ENCODE results near the gene ZBTB20. TPM values are rescaled to one million over a fixed set of nuclear protein-coding genes. Genes with fewer than 3 reads are reported as not detected.

ZBTB20 gene
- total and polyA plus RNA-seq, 4 donors: 0.74 to 77.1 (median 27.9) TPM

DNA sequence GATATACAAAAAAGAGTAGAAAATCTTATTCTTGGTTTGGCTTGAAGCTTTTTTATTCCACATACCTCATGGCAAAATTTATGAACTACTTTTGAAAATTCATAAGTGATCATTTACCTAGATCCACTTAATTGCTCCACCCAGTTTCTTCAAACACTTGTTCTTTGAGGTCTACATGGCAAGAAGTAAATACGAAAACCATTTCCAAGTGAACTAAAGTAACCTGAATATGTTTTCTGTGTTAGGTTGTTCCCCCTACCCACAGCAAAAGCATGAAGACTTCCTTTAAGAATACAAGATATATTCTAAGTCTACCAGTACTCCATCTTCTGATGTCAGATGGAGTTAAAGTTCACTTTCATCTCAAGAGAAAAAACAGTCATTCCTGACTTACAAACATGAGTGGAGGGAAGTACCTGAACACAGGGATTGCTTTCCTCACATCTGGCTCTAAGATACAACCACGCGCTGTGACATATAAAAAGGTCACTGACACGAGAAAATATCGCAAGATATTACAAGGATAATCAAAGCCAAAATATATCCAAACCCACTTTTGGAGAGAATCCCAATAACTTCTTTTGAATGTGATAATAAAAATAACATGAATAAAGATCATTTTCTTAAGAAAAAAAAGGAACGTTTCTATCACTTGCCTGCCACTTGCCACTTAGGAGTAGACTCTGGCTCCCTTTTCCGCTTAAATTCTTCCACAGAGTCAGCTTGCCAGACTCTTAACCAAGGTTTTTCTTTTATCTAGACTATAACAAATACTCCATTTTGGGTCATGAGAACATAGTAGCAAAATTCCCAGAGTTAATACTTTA is 428.8 kb downstream of the ZBTB20 start:
- 75 to 85% methylated on average over 7 of the region's 7 CpGs for WGBS, 2 donors

DNA sequence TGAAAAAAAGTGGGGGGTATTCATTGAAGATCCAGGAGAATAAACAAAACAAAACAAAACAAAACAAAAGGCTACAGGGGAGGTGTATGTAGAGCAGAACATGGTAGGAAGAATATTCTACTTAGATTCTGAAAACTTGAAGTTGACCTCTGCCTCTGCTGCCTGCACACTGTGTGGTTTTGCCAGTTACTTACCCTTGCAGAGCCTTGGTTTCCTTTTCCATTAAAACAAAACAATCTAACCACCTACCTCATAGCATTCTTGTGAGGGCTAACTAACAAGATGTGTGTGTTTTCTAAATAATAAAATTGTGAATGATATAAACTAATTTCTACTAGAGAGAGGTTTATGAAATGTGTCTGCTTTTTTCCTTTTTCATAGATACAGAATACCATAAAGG is 430.2 kb downstream of the ZBTB20 start:
- no peak overlapping the region for H3K4me3 ChIP-seq
- H3K36me3 ChIP-seq (ENCODE audit: control insufficient read depth in 4 of 4, insufficient read depth in 4 of 4, low read length in 4 of 4): peaks cover 0 to 3% (median 0%) of the 10 kb centered on the region in 4 donors
- TF ChIP-seq, protein P1, sequence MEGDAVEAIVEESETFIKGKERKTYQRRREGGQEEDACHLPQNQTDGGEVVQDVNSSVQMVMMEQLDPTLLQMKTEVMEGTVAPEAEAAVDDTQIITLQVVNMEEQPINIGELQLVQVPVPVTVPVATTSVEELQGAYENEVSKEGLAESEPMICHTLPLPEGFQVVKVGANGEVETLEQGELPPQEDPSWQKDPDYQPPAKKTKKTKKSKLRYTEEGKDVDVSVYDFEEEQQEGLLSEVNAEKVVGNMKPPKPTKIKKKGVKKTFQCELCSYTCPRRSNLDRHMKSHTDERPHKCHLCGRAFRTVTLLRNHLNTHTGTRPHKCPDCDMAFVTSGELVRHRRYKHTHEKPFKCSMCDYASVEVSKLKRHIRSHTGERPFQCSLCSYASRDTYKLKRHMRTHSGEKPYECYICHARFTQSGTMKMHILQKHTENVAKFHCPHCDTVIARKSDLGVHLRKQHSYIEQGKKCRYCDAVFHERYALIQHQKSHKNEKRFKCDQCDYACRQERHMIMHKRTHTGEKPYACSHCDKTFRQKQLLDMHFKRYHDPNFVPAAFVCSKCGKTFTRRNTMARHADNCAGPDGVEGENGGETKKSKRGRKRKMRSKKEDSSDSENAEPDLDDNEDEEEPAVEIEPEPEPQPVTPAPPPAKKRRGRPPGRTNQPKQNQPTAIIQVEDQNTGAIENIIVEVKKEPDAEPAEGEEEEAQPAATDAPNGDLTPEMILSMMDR (IDR thresholded peaks at IDR 0.05; ENCODE audit: control extremely low read depth, extremely low read depth): no peak
- ATAC-seq (ENCODE audit: insufficient read depth, low FRiP score): no peak
- H3K9me3 ChIP-seq (ENCODE audit: control insufficient read depth in 4 of 4, insufficient read depth in 3 of 4, low read length in 3 of 4): no peaks in the 10 kb centered on the region
- no peak overlapping the region for H3K27ac ChIP-seq (ENCODE audit: low read depth in 1 of 2, low read length in 1 of 2)
- no peak overlapping the region for H3K9ac ChIP-seq (ENCODE audit: insufficient read depth in 1 of 2, low read length in 2 of 2)
- DNase-seq: no peak
- peaks cover 0 to 11% (median 0%) of the 10 kb centered on the region in 5 donors for H3K4me1 ChIP-seq (ENCODE audit: control insufficient read depth in 5 of 5, insufficient read depth in 5 of 5, low read length in 5 of 5)
- no peaks in the 10 kb centered on the region for H3K27me3 ChIP-seq (ENCODE audit: control insufficient read depth in 3 of 3, insufficient read depth in 3 of 3, low read length in 2 of 3)

More for the DNA sequence above, 428.8 kb downstream of the ZBTB20 start:
- Histone ChIP-seq H3K27me3 (ENCODE audit: control insufficient read depth in 3 of 3, insufficient read depth in 3 of 3, low read length in 2 of 3) (no peaks in the 10 kb centered on the region), H3K4me1 (ENCODE audit: control insufficient read depth in 5 of 5, insufficient read depth in 5 of 5, low read length in 5 of 5) (peaks cover 0 to 9% (median 0%) of the 10 kb centered on the region in 5 donors), H3K4me3 (no peak overlapping the region), H3K36me3 (ENCODE audit: control insufficient read depth in 4 of 4, insufficient read depth in 4 of 4, low read length in 4 of 4) (peaks cover 0 to 3% (median 0%) of the 10 kb centered on the region in 4 donors), H3K27ac (ENCODE audit: low read depth in 1 of 2, low read length in 1 of 2) (no peak overlapping the region), H3K9me3 (ENCODE audit: control insufficient read depth in 4 of 4, insufficient read depth in 3 of 4, low read length in 3 of 4) (no peaks in the 10 kb centered on the region), H3K9ac (ENCODE audit: insufficient read depth in 1 of 2, low read length in 2 of 2) (no peak overlapping the region)
- ATAC-seq (ENCODE audit: insufficient read depth, low FRiP score) (no peak), DNase-seq (peak in 1 of 3 donors; percentile 18)
- TF ChIP-seq, protein P1 (IDR thresholded peaks at IDR 0.05; ENCODE audit: control extremely low read depth, extremely low read depth): no peak

DNA sequence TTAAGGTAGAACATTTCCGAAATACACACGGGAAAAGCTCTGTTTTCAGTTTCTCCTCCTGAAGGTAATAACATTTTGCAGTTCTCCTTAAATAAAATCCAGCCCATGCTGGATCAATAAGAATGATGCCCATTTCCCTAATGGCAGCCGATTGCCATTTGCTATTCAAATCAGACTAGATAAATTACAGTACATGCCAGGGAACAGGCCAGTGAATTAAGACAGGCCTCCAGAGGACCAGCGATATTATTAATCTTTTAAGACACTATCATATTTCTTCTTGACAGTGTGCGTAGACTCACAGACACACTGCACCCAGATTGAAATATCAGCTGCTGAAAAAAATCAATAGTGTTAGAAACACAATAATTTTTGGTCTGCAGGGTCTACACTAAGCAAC is 431.0 kb downstream of the ZBTB20 start:
- TF ChIP-seq, protein P1 (IDR thresholded peaks at IDR 0.05; ENCODE audit: control extremely low read depth, extremely low read depth): no peak
- no peak overlapping the region for H3K9ac ChIP-seq (ENCODE audit: insufficient read depth in 1 of 2, low read length in 2 of 2)
- WGBS, 2 donors: 95 to 96% methylated on average over 5 of the region's 5 CpGs
- no peak overlapping the region for H3K4me3 ChIP-seq
- peaks cover 0 to 6% (median 0%) of the 10 kb centered on the region in 4 donors for H3K36me3 ChIP-seq (ENCODE audit: control insufficient read depth in 4 of 4, insufficient read depth in 4 of 4, low read length in 4 of 4)
- H3K4me1 ChIP-seq (ENCODE audit: control insufficient read depth in 5 of 5, insufficient read depth in 5 of 5, low read length in 5 of 5): peaks cover 0 to 13% (median 0%) of the 10 kb centered on the region in 5 donors
- DNase-seq: no peak
- H3K9me3 ChIP-seq (ENCODE audit: control insufficient read depth in 4 of 4, insufficient read depth in 3 of 4, low read length in 3 of 4): no peaks in the 10 kb centered on the region
- no peak overlapping the region for H3K27ac ChIP-seq (ENCODE audit: low read depth in 1 of 2, low read length in 1 of 2)
- H3K27me3 ChIP-seq (ENCODE audit: control insufficient read depth in 3 of 3, insufficient read depth in 3 of 3, low read length in 2 of 3): no peaks in the 10 kb centered on the region
- no peak for ATAC-seq (ENCODE audit: insufficient read depth, low FRiP score)
